CD14-positive monocyte (primary cell): ENCODE data around the gene ABCA3. TPM values are rescaled to one million over a fixed set of nuclear protein-coding genes. Genes with fewer than 3 reads are reported as not detected.

Source experiments
- DNase-seq, 3 donors: peaks; one replicate each; pipeline ENCODE4 v3.0.0-alpha.2; 2011 to 2022
- H2AFZ ChIP-seq: 2 replicates; pipeline ENCODE4 v1.6.0; 2012; ENCODE audit warnings: mild to moderate bottlenecking, low read depth, low read length, inconsistent platforms; ENCODE audit not compliant: insufficient read depth, poor library complexity, severe bottlenecking
- H3K27ac ChIP-seq, 2 donors: 1 replicate in 1 of 2; 2 replicates in 1 of 2; pipeline ENCODE4 v1.5.1; 2012 to 2013; ENCODE audit warnings: low read length in 2 of 2, control low read depth in 1 of 2, inconsistent platforms in 1 of 2, low read depth in 1 of 2, mild to moderate bottlenecking in 1 of 2
- H3K27me3 ChIP-seq, 2 donors: one replicate each; pipeline versions ENCODE4 v1.6.0 to v1.6.1; 2011 to 2013; ENCODE audit warnings: low read length in 2 of 2; ENCODE audit not compliant: control insufficient read depth in 2 of 2, insufficient read depth in 2 of 2
- H3K36me3 ChIP-seq, 2 donors: replicated peaks in 1 of 2; 1 replicate in 1 of 2; 2 replicates in 1 of 2; pipeline versions ENCODE4 v1.5.1 to v1.6.1; 2012 to 2013; ENCODE audit warnings: low read length in 2 of 2, control low read depth in 1 of 2, inconsistent platforms in 1 of 2, mild to moderate bottlenecking in 1 of 2; ENCODE audit not compliant: insufficient read depth in 2 of 2, control insufficient read depth in 1 of 2
- H3K4me1 ChIP-seq, 2 donors: 1 replicate in 1 of 2; 2 replicates in 1 of 2; pipeline versions ENCODE4 v1.5.1 to v1.6.1; 2012 to 2013; ENCODE audit warnings: low read length in 2 of 2, control low read depth in 1 of 2, inconsistent platforms in 1 of 2, mild to moderate bottlenecking in 1 of 2, moderate library complexity in 1 of 2; ENCODE audit not compliant: insufficient read depth in 2 of 2, control insufficient read depth in 1 of 2
- H3K4me2 ChIP-seq: replicated peaks from 2 replicates; pipeline ENCODE3; 2012; ENCODE audit warnings: low read length, moderate library complexity, mild to moderate bottlenecking; ENCODE audit not compliant: poor library complexity, severe bottlenecking; ENCODE audit errors: extremely low read depth
- H3K4me3 ChIP-seq, 3 experiments: fragments of 200-600 bp in 1 of 3; sonication (generic) in 1 of 3; replicated peaks in 1 of 3; 1 replicate in 2 of 3; 2 replicates in 1 of 3; pipeline ENCODE4 v1.5.1; 2011 to 2013; ENCODE audit warnings: low read length in 3 of 3, mild to moderate bottlenecking in 3 of 3, control low read depth in 2 of 3, low read depth in 2 of 3, inconsistent platforms in 1 of 3, moderate library complexity in 1 of 3
- H3K79me2 ChIP-seq: 2 replicates; pipeline ENCODE4 v1.6.0; 2012; ENCODE audit warnings: mild to moderate bottlenecking, control low read depth, inconsistent platforms, low read length, moderate library complexity; ENCODE audit not compliant: insufficient read depth
- H3K9ac ChIP-seq: 2 replicates; pipeline ENCODE4 v1.6.0; 2017; ENCODE audit warnings: low read length, mild to moderate bottlenecking; ENCODE audit not compliant: insufficient read depth, poor library complexity, severe bottlenecking
- H3K9me3 ChIP-seq, 2 donors: replicated peaks in 1 of 2; 1 replicate in 1 of 2; 2 replicates in 1 of 2; pipeline versions ENCODE4 v1.5.1 to v1.6.1; 2012 to 2013; ENCODE audit warnings: low read length in 2 of 2, control low read depth in 1 of 2; ENCODE audit not compliant: control insufficient read depth in 1 of 2, insufficient read depth in 1 of 2
- H4K20me1 ChIP-seq: 2 replicates; pipeline ENCODE4 v1.6.0; 2012; ENCODE audit warnings: mild to moderate bottlenecking, low read length, control low read depth, moderate library complexity; ENCODE audit not compliant: insufficient read depth
- H3K27ac Mint-ChIP-seq, 7 donors: one replicate each; pipeline ENCODE4 v1.8.0; 2020; ENCODE audit warnings: mild to moderate bottlenecking in 7 of 7, mixed read lengths in 7 of 7, moderate library complexity in 6 of 7, inconsistent platforms in 2 of 7
- H3K27me3 Mint-ChIP-seq, 3 donors: one replicate each; pipeline ENCODE4 v1.8.0; 2021 to 2022; ENCODE audit warnings: low read depth in 3 of 3, mild to moderate bottlenecking in 3 of 3, mixed read lengths in 3 of 3, moderate library complexity in 3 of 3, inconsistent platforms in 1 of 3
- H3K36me3 Mint-ChIP-seq, 2 donors: one replicate each; pipeline ENCODE4 v1.8.0; 2020; ENCODE audit warnings: mixed read lengths in 2 of 2, inconsistent platforms in 1 of 2, mild to moderate bottlenecking in 1 of 2
- H3K4me1 Mint-ChIP-seq: one replicate; pipeline ENCODE4 v1.8.0; 2020; ENCODE audit warnings: mild to moderate bottlenecking, mixed read lengths
- H3K4me3 Mint-ChIP-seq, 2 donors: one replicate each; pipeline ENCODE4 v1.8.0; 2020; ENCODE audit warnings: mild to moderate bottlenecking in 2 of 2, mixed read lengths in 2 of 2, moderate library complexity in 1 of 2
- H3K9me3 Mint-ChIP-seq, 7 donors: one replicate each; pipeline ENCODE4 v1.8.0; 2020 to 2022; ENCODE audit warnings: mixed read lengths in 7 of 7, mild to moderate bottlenecking in 6 of 7, moderate library complexity in 6 of 7, inconsistent platforms in 2 of 7
- WGBS: methylation state at CpG from one replicate; pipeline ENCODE4 v1.1.5; 2013; ENCODE audit warnings: missing lambda C conversion rate; ENCODE audit not compliant: insufficient coverage; 5-methylcytosine and 5-hydroxymethylcytosine counted together
- intact Hi-C, 2 donors: fragments of 100-400 bp; cut with micrococcal nuclease; formaldehyde crosslinking; loops; one replicate each; pipeline versions ENCODE4 v1.15.0 to v1.15.1; 2023
- polyA plus RNA-seq, 3 donors: library from polyadenylated mRNA; depleted of rRNA in 1 of 3; unstranded in 2 of 3; stranded (reverse) in 1 of 3; fragments of 300-500 nt in 2 of 3; fragments of >200 nt in 1 of 3; fragmentation: Illumina TruSeq in 2 of 3; gene quantifications; 1 replicate in 2 of 3; 2 replicates in 1 of 3; pipeline ENCODE4 v1.2.3, GENCODE V29; 2012 to 2021
- TF ChIP-seq, protein P1 (sequence below): fragments of 200-600 bp; IDR thresholded peaks from one replicate; pipeline ENCODE4 v1.8.0; 2022; ENCODE audit warnings: antibody characterized with exemption, mild to moderate bottlenecking

ABCA3 gene
- polyA plus RNA-seq, 3 donors = 0.06 to 1.2 (median 0.68) TPM

DNA sequence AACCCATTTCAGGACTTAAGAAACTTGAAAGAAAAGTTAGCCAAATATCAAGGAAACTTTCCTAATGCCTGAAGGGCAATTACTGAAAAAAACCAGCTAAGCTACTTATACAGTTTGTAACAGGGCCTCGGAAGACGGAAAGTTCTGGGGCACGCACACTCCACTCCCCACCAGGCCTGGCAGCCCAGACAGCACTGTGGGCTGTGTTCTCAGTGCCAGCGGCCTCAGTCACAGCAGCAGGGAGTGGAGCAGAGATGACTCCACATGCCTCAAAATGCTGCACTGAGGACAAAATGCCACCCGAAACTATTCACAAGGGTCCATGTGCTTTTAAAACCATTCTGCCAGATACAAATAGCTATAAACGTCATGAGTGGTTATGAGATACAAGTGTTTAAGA lies 82.8 kb downstream of the ABCA3 start:
- no peak overlapping the region for H3K4me3 Mint-ChIP-seq
- no peak overlapping the region for H3K9ac ChIP-seq
- H4K20me1 ChIP-seq = peaks cover 58% of the 10 kb centered on the region
- 97% methylated on average over 4 of the region's 6 CpGs for WGBS
- no peaks in the 10 kb centered on the region for H3K4me1 ChIP-seq
- H3K9me3 ChIP-seq = no peaks in the 10 kb centered on the region
- peaks cover 77 to 98% of the 10 kb centered on the region in 2 donors for H3K36me3 Mint-ChIP-seq
- TF ChIP-seq, protein P1, sequence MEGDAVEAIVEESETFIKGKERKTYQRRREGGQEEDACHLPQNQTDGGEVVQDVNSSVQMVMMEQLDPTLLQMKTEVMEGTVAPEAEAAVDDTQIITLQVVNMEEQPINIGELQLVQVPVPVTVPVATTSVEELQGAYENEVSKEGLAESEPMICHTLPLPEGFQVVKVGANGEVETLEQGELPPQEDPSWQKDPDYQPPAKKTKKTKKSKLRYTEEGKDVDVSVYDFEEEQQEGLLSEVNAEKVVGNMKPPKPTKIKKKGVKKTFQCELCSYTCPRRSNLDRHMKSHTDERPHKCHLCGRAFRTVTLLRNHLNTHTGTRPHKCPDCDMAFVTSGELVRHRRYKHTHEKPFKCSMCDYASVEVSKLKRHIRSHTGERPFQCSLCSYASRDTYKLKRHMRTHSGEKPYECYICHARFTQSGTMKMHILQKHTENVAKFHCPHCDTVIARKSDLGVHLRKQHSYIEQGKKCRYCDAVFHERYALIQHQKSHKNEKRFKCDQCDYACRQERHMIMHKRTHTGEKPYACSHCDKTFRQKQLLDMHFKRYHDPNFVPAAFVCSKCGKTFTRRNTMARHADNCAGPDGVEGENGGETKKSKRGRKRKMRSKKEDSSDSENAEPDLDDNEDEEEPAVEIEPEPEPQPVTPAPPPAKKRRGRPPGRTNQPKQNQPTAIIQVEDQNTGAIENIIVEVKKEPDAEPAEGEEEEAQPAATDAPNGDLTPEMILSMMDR = no peak
- DNase-seq = no peak
- H3K79me2 ChIP-seq = peaks cover 24% of the 10 kb centered on the region
- no peak overlapping the region for H3K27ac ChIP-seq
- no peak overlapping the region for H2AFZ ChIP-seq
- peak overlapping the region in 2 of 7 donors; percentile 37 to 38 for H3K27ac Mint-ChIP-seq
- H3K4me3 ChIP-seq = no peak overlapping the region
- H3K27me3 ChIP-seq = no peaks in the 10 kb centered on the region
- peaks cover 93 to 99% of the 10 kb centered on the region in 2 donors for H3K36me3 ChIP-seq
- peaks cover 0 to 1% (median 0%) of the 10 kb centered on the region in 3 donors for H3K27me3 Mint-ChIP-seq
- no peak overlapping the region for H3K4me2 ChIP-seq
- intact Hi-C loops = loop anchor here in 1 of 2 donors (10.0 kb wide), 1 partner anchor 253 kb away; the partner anchor contains the start of gene ZNF598
- H3K9me3 Mint-ChIP-seq = no peaks in the 10 kb centered on the region
- no peaks in the 10 kb centered on the region for H3K4me1 Mint-ChIP-seq

DNA sequence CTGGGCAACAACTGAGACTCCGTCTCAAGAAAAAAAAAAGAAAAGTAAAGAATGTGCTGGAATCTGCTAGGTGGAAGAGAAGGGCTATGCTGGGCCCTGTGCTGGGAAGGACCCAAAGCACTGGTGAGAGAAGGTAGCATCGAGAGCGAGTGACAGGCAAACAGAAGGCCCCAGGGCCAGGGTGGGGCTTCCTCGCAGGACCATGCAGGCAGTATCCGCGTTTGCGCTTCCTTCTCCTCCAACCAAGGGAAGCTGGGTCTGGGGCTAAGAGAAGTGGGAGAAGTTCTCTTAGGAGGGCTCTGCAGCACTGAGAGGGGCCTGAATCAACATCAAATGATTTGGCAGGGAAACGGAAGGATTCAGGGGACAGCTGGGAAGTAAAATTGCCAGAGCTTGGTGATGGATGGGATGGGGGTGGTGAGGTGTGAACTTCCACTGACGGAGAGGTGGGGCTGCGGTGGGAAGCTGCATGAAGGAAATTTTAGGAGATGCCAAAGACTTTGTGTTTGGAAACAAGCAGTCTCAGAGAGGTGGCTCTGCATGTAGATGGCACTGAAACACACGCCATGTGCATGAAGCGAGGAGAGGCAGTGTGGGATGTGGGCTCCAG lies 83.9 kb downstream of the ABCA3 start:
- Mint-ChIP-seq H3K4me3 (no peak overlapping the region), H3K36me3 (peaks cover 68 to 89% of the 10 kb centered on the region in 2 donors), H3K27me3 (peaks cover 0 to 1% (median 0%) of the 10 kb centered on the region in 3 donors), H3K9me3 (no peaks in the 10 kb centered on the region), H3K27ac (peak overlapping the region in 4 of 7 donors; percentile 44 to 80 (median 62)), H3K4me1 (peaks cover 4% of the 10 kb centered on the region)
- Histone ChIP-seq H4K20me1 (peaks cover 52% of the 10 kb centered on the region), H3K36me3 (peaks cover 82 to 88% of the 10 kb centered on the region in 2 donors), H3K4me2 (no peak overlapping the region), H3K4me1 (peaks cover 6% of the 10 kb centered on the region in 2 donors), H3K4me3 (no peak overlapping the region), H3K27ac (no peak overlapping the region), H3K9me3 (no peaks in the 10 kb centered on the region), H3K9ac (no peak overlapping the region), H2AFZ (no peak overlapping the region), H3K79me2 (peaks cover 18% of the 10 kb centered on the region), H3K27me3 (no peaks in the 10 kb centered on the region)
- 100% methylated on average over 6 of the region's 12 CpGs for WGBS
- intact Hi-C loops = loop anchor here in 1 of 2 donors (10.0 kb wide), 1 partner anchor 252 kb away; the partner anchor contains the start of gene ZNF598
- no peak for DNase-seq
- TF ChIP-seq, protein P1 = no peak
